H1 (cell line): Measurements from ENCODE around the gene GUCY1A1. TPM values are rescaled to one million over a fixed set of nuclear protein-coding genes. Genes with fewer than 3 reads are reported as not detected.

Experiments used
- CTCF ChIA-PET: fragments of 300-600 bp; sonication (Branson Sonifier 250); formaldehyde crosslinking; loops from one replicate; lab custom pipeline; 2021; ENCODE audit not compliant: partially characterized antibody; lab: Charles Lee
- POLR2A ChIA-PET: fragments of 300-600 bp; sonication (Branson Sonifier 250); formaldehyde crosslinking; loops from one replicate; lab custom pipeline; 2021; ENCODE audit warnings: inconsistent platforms; ENCODE audit not compliant: partially characterized antibody; lab: Charles Lee
- DNase-seq, 2 experiments: peaks; one replicate each; pipeline versions ENCODE4 v3.0.0 to v3.0.0-alpha.2; 2010 to 2022; ENCODE audit warnings: low spot score in 2 of 2, low read depth in 1 of 2, mixed read lengths in 1 of 2
- FAIRE-seq: peaks from 2 replicates; lab custom pipeline; 2011; peaks lifted over from hg19 to GRCh38; lab: Jason Lieb, UNC
- H2AFZ ChIP-seq: 2 replicates; pipeline ENCODE4 v1.8.1; 2012; ENCODE audit warnings: low read length, inconsistent platforms
- H2AK5ac ChIP-seq: 2 replicates; pipeline ENCODE4 v1.6.1; 2013; ENCODE audit warnings: low read depth, low read length
- H2BK120ac ChIP-seq: replicated peaks from 2 replicates; pipeline ENCODE3; 2013; ENCODE audit warnings: low read depth, low read length, inconsistent platforms
- H2BK12ac ChIP-seq: 2 replicates; pipeline ENCODE4 v1.6.1; 2013; ENCODE audit warnings: low read depth, low read length
- H2BK15ac ChIP-seq: 2 replicates; pipeline ENCODE4 v1.6.1; 2013; ENCODE audit warnings: low read length
- H2BK20ac ChIP-seq: 2 replicates; pipeline ENCODE4 v1.6.1; 2013; ENCODE audit warnings: low read length
- H2BK5ac ChIP-seq: 2 replicates; pipeline ENCODE4 v1.6.1; 2013; ENCODE audit warnings: low read depth, low read length
- H3K14ac ChIP-seq: 2 replicates; pipeline ENCODE4 v1.6.1; 2013; ENCODE audit warnings: inconsistent platforms; ENCODE audit not compliant: insufficient read length
- H3K18ac ChIP-seq: 2 replicates; pipeline ENCODE4 v1.6.1; 2013; ENCODE audit warnings: low read length; ENCODE audit errors: extremely low read depth
- H3K23ac ChIP-seq: 2 replicates; pipeline ENCODE4 v1.6.1; 2013; ENCODE audit warnings: inconsistent platforms; ENCODE audit not compliant: insufficient read length
- H3K23me2 ChIP-seq: 2 replicates; pipeline ENCODE4 v1.6.1; 2013; ENCODE audit warnings: low read depth, low read length
- H3K27ac ChIP-seq: 2 replicates; pipeline ENCODE4 v1.6.1; 2011; ENCODE audit warnings: low read depth, low read length, inconsistent platforms
- H3K27me3 ChIP-seq, 4 experiments: replicated peaks in 1 of 4; 1 replicate in 1 of 4; 2 replicates in 3 of 4; pipeline versions ENCODE4 v1.6.1 to v1.8.1; 2011 to 2013; ENCODE audit warnings: low read length in 3 of 4, mild to moderate bottlenecking in 3 of 4, inconsistent platforms in 2 of 4, mixed read lengths in 2 of 4, moderate library complexity in 1 of 4; ENCODE audit not compliant: control insufficient read depth in 3 of 4, insufficient read depth in 3 of 4; ENCODE audit errors: extremely low read depth in 1 of 4
- H3K36me3 ChIP-seq, 4 experiments: 2 replicates each; pipeline versions ENCODE4 v1.6.1 to v1.8.1; 2011 to 2013; ENCODE audit warnings: mild to moderate bottlenecking in 4 of 4, low read length in 3 of 4, moderate library complexity in 2 of 4, control low read depth in 1 of 4, inconsistent platforms in 1 of 4; ENCODE audit not compliant: insufficient read depth in 4 of 4, control insufficient read depth in 2 of 4
- H3K4ac ChIP-seq: replicated peaks from 2 replicates; pipeline ENCODE3; 2013; ENCODE audit warnings: low read length, low read depth, mixed read lengths, inconsistent platforms; ENCODE audit not compliant: insufficient read length
- H3K4me1 ChIP-seq, 4 experiments: replicated peaks in 1 of 4; 1 replicate in 1 of 4; 2 replicates in 3 of 4; pipeline versions ENCODE4 v1.6.1 to v1.8.1; 2011 to 2013; ENCODE audit warnings: low read length in 3 of 4, inconsistent platforms in 2 of 4, mixed read lengths in 1 of 4; ENCODE audit not compliant: insufficient read depth in 4 of 4, control insufficient read depth in 3 of 4
- H3K4me2 ChIP-seq, 2 experiments: 2 replicates each; pipeline versions ENCODE4 v1.6.1 to v1.8.1; 2011 to 2013; ENCODE audit warnings: low read depth in 2 of 2, low read length in 2 of 2, control low read depth in 1 of 2, inconsistent platforms in 1 of 2, mild to moderate bottlenecking in 1 of 2; ENCODE audit not compliant: insufficient read depth in 1 of 2
- H3K4me3 ChIP-seq, 4 experiments: fragments of 200-600, 300-600 bp in 1 of 4; sonication (generic), shearing (Covaris generic), sonication (Bioruptor Twin) in 1 of 4; 2 replicates each; pipeline versions ENCODE4 v1.5.1 to v1.8.1; 2011 to 2016; ENCODE audit warnings: low read length in 4 of 4, low read depth in 3 of 4, control low read depth in 2 of 4, inconsistent platforms in 2 of 4, mild to moderate bottlenecking in 2 of 4, mixed read lengths in 1 of 4, moderate library complexity in 1 of 4; ENCODE audit not compliant: insufficient read depth in 2 of 4; ENCODE audit errors: extremely low read depth in 1 of 4
- H3K56ac ChIP-seq: replicated peaks from 2 replicates; pipeline ENCODE3; 2013; ENCODE audit warnings: low read depth, mild to moderate bottlenecking, mixed read lengths, low read length, inconsistent platforms; ENCODE audit not compliant: insufficient read length
- H3K79me1 ChIP-seq: 2 replicates; pipeline ENCODE4 v1.6.1; 2013; ENCODE audit warnings: low read depth, low read length, control low read depth
- H3K79me2 ChIP-seq, 2 experiments: 2 replicates each; pipeline versions ENCODE4 v1.6.1 to v1.8.1; 2012 to 2013; ENCODE audit warnings: low read length in 2 of 2, mild to moderate bottlenecking in 2 of 2, inconsistent platforms in 1 of 2; ENCODE audit not compliant: insufficient read depth in 2 of 2, control insufficient read depth in 1 of 2
- H3K9ac ChIP-seq, 4 experiments: replicated peaks in 1 of 4; 1 replicate in 1 of 4; 2 replicates in 3 of 4; pipeline versions ENCODE4 v1.6.1 to v1.8.1; 2011 to 2013; ENCODE audit warnings: low read depth in 3 of 4, low read length in 3 of 4, control low read depth in 2 of 4, mild to moderate bottlenecking in 2 of 4, moderate library complexity in 2 of 4, inconsistent platforms in 1 of 4; ENCODE audit errors: extremely low read depth in 1 of 4
- H3K9me3 ChIP-seq, 2 experiments: 2 replicates each; pipeline versions ENCODE4 v1.6.1 to v1.8.1; 2012 to 2013; ENCODE audit warnings: mild to moderate bottlenecking in 2 of 2, moderate library complexity in 2 of 2, control low read depth in 1 of 2, inconsistent platforms in 1 of 2, low read depth in 1 of 2, low read length in 1 of 2, mixed read lengths in 1 of 2; ENCODE audit not compliant: insufficient read depth in 2 of 2
- H4K20me1 ChIP-seq, 2 experiments: replicated peaks in 1 of 2; 2 replicates each; pipeline versions ENCODE3 to v1.8.1; 2011 to 2013; ENCODE audit warnings: inconsistent platforms in 2 of 2, low read length in 2 of 2, mild to moderate bottlenecking in 1 of 2; ENCODE audit not compliant: insufficient read depth in 2 of 2, control insufficient read depth in 1 of 2
- H4K5ac ChIP-seq: 2 replicates; pipeline ENCODE4 v1.6.1; 2013; ENCODE audit warnings: low read length, low read depth, mixed read lengths, inconsistent platforms; ENCODE audit not compliant: insufficient read length
- H4K8ac ChIP-seq: 2 replicates; pipeline ENCODE4 v1.8.0; 2013; ENCODE audit warnings: mild to moderate bottlenecking, moderate library complexity, low read length, inconsistent platforms; ENCODE audit not compliant: insufficient read depth; ENCODE audit errors: extremely low read depth
- H4K91ac ChIP-seq: replicated peaks from 2 replicates; pipeline ENCODE3; 2013; ENCODE audit warnings: low read length, mixed read lengths, inconsistent platforms; ENCODE audit not compliant: insufficient read length
- ATF3 ChIP-seq: IDR thresholded peaks from 2 replicates; pipeline ENCODE4 v1.6.1; 2011; ENCODE audit warnings: low read depth, mild to moderate bottlenecking, low read length; ENCODE audit not compliant: insufficient read depth
- CHD1 ChIP-seq: IDR thresholded peaks from 2 replicates; pipeline ENCODE4 v1.6.1; 2012; ENCODE audit warnings: low read depth, low read length, improper control_type of control experiment
- CHD2 ChIP-seq: IDR thresholded peaks from 2 replicates; pipeline ENCODE4 v1.6.1; 2012; ENCODE audit warnings: low read length, improper control_type of control experiment
- CREB1 ChIP-seq: IDR thresholded peaks from 2 replicates; pipeline ENCODE4 v1.6.1; 2012; ENCODE audit warnings: inconsistent platforms
- EGR1 ChIP-seq: IDR thresholded peaks from 2 replicates; pipeline ENCODE4 v1.6.1; 2011; ENCODE audit warnings: low read depth, low read length, borderline replicate concordance
- EZH2 ChIP-seq: fragments of 200-600 bp; sonication (generic); IDR thresholded peaks from 2 replicates; pipeline ENCODE4 v1.7.1; 2012; ENCODE audit warnings: low read depth, mild to moderate bottlenecking, moderate library complexity, low read length, inconsistent platforms; ENCODE audit not compliant: severe bottlenecking
- GTF2F1 ChIP-seq: IDR thresholded peaks from 2 replicates; pipeline ENCODE4 v1.6.1; 2012; ENCODE audit warnings: low read depth, low read length, improper control_type of control experiment, borderline replicate concordance
- HDAC6 ChIP-seq: IDR thresholded peaks from one replicate; pipeline ENCODE4 v1.7.1; 2012; ENCODE audit warnings: low read depth, mild to moderate bottlenecking, inconsistent platforms, low read length, moderate library complexity
- KDM4A ChIP-seq: IDR thresholded peaks from one replicate; pipeline ENCODE4 v1.7.1; 2012; ENCODE audit warnings: low read depth, mild to moderate bottlenecking, moderate library complexity, low read length, inconsistent platforms; ENCODE audit not compliant: severe bottlenecking
- NRF1 ChIP-seq: IDR thresholded peaks from 2 replicates; pipeline ENCODE4 v1.6.1; 2011; ENCODE audit warnings: mild to moderate bottlenecking, low read depth, low read length, improper control_type of control experiment
- RXRA ChIP-seq: IDR thresholded peaks from 2 replicates; pipeline ENCODE4 v1.6.1; 2011; ENCODE audit warnings: low read depth, mild to moderate bottlenecking, low read length, moderate library complexity; ENCODE audit not compliant: insufficient read depth
- SIN3A ChIP-seq, 2 experiments: IDR thresholded peaks in 1 of 2; conservative IDR thresholded peaks in 1 of 2; 2 replicates each; pipeline ENCODE4 v1.6.1; 2011 to 2012; ENCODE audit warnings: low read length in 2 of 2, improper control_type of control experiment in 1 of 2, low read depth in 1 of 2, mild to moderate bottlenecking in 1 of 2
- SIX5 ChIP-seq: IDR thresholded peaks from 2 replicates; pipeline ENCODE4 v1.6.1; 2011; ENCODE audit warnings: mild to moderate bottlenecking, low read depth, low read length
- TAF7 ChIP-seq: optimal IDR thresholded peaks from 2 replicates; pipeline ENCODE3; 2011; ENCODE audit warnings: low read depth, mild to moderate bottlenecking, inconsistent platforms, low read length, moderate library complexity, borderline replicate concordance
- WGBS, 2 experiments: shearing (Covaris generic) in 1 of 2; methylation state at CpG; one replicate each; pipeline versions ENCODE4 v1.1.6 to v1.1.7; 2013 to 2015; ENCODE audit warnings: low lambda C conversion rate in 2 of 2, mixed read lengths in 2 of 2, inconsistent platforms in 1 of 2, low coverage in 1 of 2, missing lambda C conversion rate in 1 of 2; ENCODE audit not compliant: insufficient replicate concordance in 2 of 2, insufficient coverage in 1 of 2, insufficient read length in 1 of 2; ENCODE audit errors: extremely low coverage in 1 of 2, missing lambda C conversion rate in 1 of 2; 5-methylcytosine and 5-hydroxymethylcytosine counted together
- polyA plus RNA-seq, 7 experiments: library from polyadenylated mRNA; depleted of rRNA in 3 of 7; stranded (reverse) in 5 of 7; unstranded in 2 of 7; fragments of >200 nt in 5 of 7; fragments of 200-250 nt in 2 of 7; gene quantifications; 1 replicate in 5 of 7; 2 replicates in 1 of 7; 4 replicates in 1 of 7; pipeline versions ENCODE4 v1.2.1 to v1.2.3, GENCODE V29; 2011 to 2013; ENCODE audit warnings: missing spikeins in 2 of 7, mixed read lengths in 2 of 7
- total RNA-seq: library from RNA; stranded (reverse); fragmentation: NEBNext Ultra II Directional; extraction: Animal tissue kit (Norgen Biotek cat#: 25700); gene quantifications from 2 replicates; pipeline ENCODE4 v1.2.1, GENCODE V29; 2021

The GUCY1A1 gene
- total and polyA plus RNA-seq, 2 of the 8 experiments (the other 6 are each of a cell fraction or from before 2014, with no cell fraction given), result not detected

GRCh38 chr4:155713911-155714310 is 47.3 kb downstream of the GUCY1A1 start:
- Histone ChIP-seq H3K4ac (no peak overlapping the region), H2AFZ (no peak overlapping the region), H3K9ac (no peak overlapping the region), H3K4me1 (no peaks in the 10 kb centered on the region), H3K79me2 (no peaks in the 10 kb centered on the region), H2BK20ac (no peak overlapping the region), H3K14ac (no peak overlapping the region), H3K4me2 (no peak overlapping the region), H2BK15ac (no peak overlapping the region), H4K20me1 (no peaks in the 10 kb centered on the region), H3K79me1 (no peaks in the 10 kb centered on the region), H3K23ac (no peak overlapping the region), H3K4me3 (no peak overlapping the region), H3K56ac (no peak overlapping the region), H2AK5ac (no peak overlapping the region), H3K27ac (no peak overlapping the region), H3K9me3 (no peaks in the 10 kb centered on the region), H3K23me2 (no peaks in the 10 kb centered on the region), H2BK120ac (no peak overlapping the region), H3K27me3 (no peaks in the 10 kb centered on the region), H3K36me3 (no peaks in the 10 kb centered on the region), H4K5ac (no peak overlapping the region), H4K8ac (no peak overlapping the region), H3K18ac (no peak overlapping the region), H2BK5ac (no peak overlapping the region), H2BK12ac (no peak overlapping the region), H4K91ac (no peak overlapping the region)
- FAIRE-seq (no peak), DNase-seq (no peak)
- TF ChIP-seq RXRA, result no peak
- no peak for TF ChIP-seq CHD1
- no peak for TF ChIP-seq KDM4A
- no peak for TF ChIP-seq HDAC6
- TF ChIP-seq SIN3A (conservative IDR thresholded peaks at IDR 0.05 in 1 of 2, IDR thresholded peaks at IDR 0.05 in 1 of 2; ENCODE audit: low read depth in 1 of 2, low read length in 2 of 2), result no peak
- TF ChIP-seq GTF2F1, result no peak
- no peak for TF ChIP-seq CHD2
- no peak for TF ChIP-seq SIX5
- TF ChIP-seq TAF7, result no peak
- no peak for TF ChIP-seq CREB1
- no peak for TF ChIP-seq EGR1
- TF ChIP-seq NRF1, result no peak
- TF ChIP-seq EZH2, result no peak
- TF ChIP-seq ATF3, result no peak
- ChIA-PET CTCF (interaction anchor here (1.2 kb wide), 1 partner anchor 83 kb away, joined by 3 read pairs; no protein-coding TSS in a partner anchor), POLR2A (no interaction called here)
- WGBS, 2 experiments, result 100% methylated on average over 1 of the region's 1 CpG; no CpG with 5 or more reads in 1 of the 2 experiments
